NCI-H526 (cell line): ENCODE data around the gene CAMK2N2.

ENCODE experiments used
- DNase-seq, 2 experiments: peaks; one replicate each; lab custom pipeline; 2025; lab: John Stamatoyannopoulos, UW

The CAMK2N2 gene

GRCh38 chr3:184240384-184241140 is 20.8 kb downstream of the CAMK2N2 start:
- no peak for DNase-seq

- DNase-seq: no peak
Measured at GRCh38 chr3:184239708-184240107, 21.6 kb downstream of the CAMK2N2 start.

- DNase-seq: no peak
Measured at GRCh38 chr3:184239221-184239620, 22.1 kb downstream of the CAMK2N2 start.

- DNase-seq: no peak
Measured at GRCh38 chr3:184238246-184238818, 23.0 kb downstream of the CAMK2N2 start.

GRCh38 chr3:184237807-184238206 is 23.5 kb downstream of the CAMK2N2 start:
- DNase-seq: no peak

- DNase-seq: no peak
Measured at GRCh38 chr3:184237211-184237610, 24.1 kb downstream of the CAMK2N2 start.

GRCh38 chr3:184236636-184237035 is 24.7 kb downstream of the CAMK2N2 start:
- DNase-seq: no peak

GRCh38 chr3:184236033-184236410 is 25.3 kb downstream of the CAMK2N2 start:
- DNase-seq: no peak

GRCh38 chr3:184235381-184236032 is 25.8 kb downstream of the CAMK2N2 start:
- DNase-seq: peak; percentile 31 to 70

- DNase-seq: no peak
Measured at GRCh38 chr3:184234671-184235380, 26.5 kb downstream of the CAMK2N2 start.

- DNase-seq: no peak
Measured at GRCh38 chr3:184234224-184234623, 27.1 kb downstream of the CAMK2N2 start.

- no peak for DNase-seq
Measured at GRCh38 chr3:184233127-184233843, 28.1 kb downstream of the CAMK2N2 start.

- no peak for DNase-seq
Measured at GRCh38 chr3:184231671-184232070, 29.7 kb downstream of the CAMK2N2 start.

GRCh38 chr3:184230603-184231528 is 30.5 kb downstream of the CAMK2N2 start:
- peak; percentile 41 to 87 for DNase-seq

- DNase-seq: peak; percentile 30 to 81
Measured at GRCh38 chr3:184230081-184230602, 31.2 kb downstream of the CAMK2N2 start.

- DNase-seq: peak; percentile 62 to 92
Measured at GRCh38 chr3:184229394-184230080, 31.8 kb downstream of the CAMK2N2 start, which contains the start of gene VWA5B2. Gene VWA5B2, plus strand, starts transcription at chr3:184229585. Its CDS starts 944 bp downstream, at chr3:184230529.

GRCh38 chr3:184228376-184229137 is 32.8 kb downstream of the CAMK2N2 start:
- DNase-seq: no peak

- DNase-seq: peak in 1 of 2 experiments; percentile 56
Measured at GRCh38 chr3:184227481-184227935, 33.8 kb downstream of the CAMK2N2 start.

- no peak for DNase-seq
Measured at GRCh38 chr3:184223946-184224345, 37.4 kb downstream of the CAMK2N2 start.
